Adrenal gland (tissue), 12 donors: ENCODE data around the gene DLG5. TPM values are rescaled to one million over a fixed set of nuclear protein-coding genes. Genes with fewer than 3 reads are reported as not detected.

ENCODE experiments used
- DNase-seq, 7 donors: peaks; one replicate each; pipeline ENCODE4 v3.0.0-alpha.2; 2019 to 2020
- H3K27ac ChIP-seq, 5 donors: fragments of 200-600 bp; sonication (generic) in 4 of 5; 1 replicate in 3 of 5; 2 replicates in 2 of 5; pipeline versions ENCODE4 v1.5.1 to v1.8.0; 2016 to 2020; ENCODE audit warnings: mild to moderate bottlenecking in 1 of 5
- H3K27me3 ChIP-seq: fragments of 200-600 bp; 2 replicates; pipeline ENCODE4 v1.8.0; 2021
- H3K36me3 ChIP-seq, 2 donors: fragments of 200-600 bp; replicated peaks in 1 of 2; 1 replicate in 1 of 2; 2 replicates in 1 of 2; pipeline versions ENCODE4 v1.5.1 to v1.8.0; 2018 to 2022
- H3K4me1 ChIP-seq, 2 donors: fragments of 200-600 bp; replicated peaks in 1 of 2; 1 replicate in 1 of 2; 2 replicates in 1 of 2; pipeline versions ENCODE4 v1.5.1 to v1.8.0; 2018 to 2021
- H3K4me3 ChIP-seq, 4 donors: fragments of 200-600 bp; sonication (generic) in 3 of 4; one replicate each; pipeline ENCODE4 v1.5.1; 2016 to 2018
- H3K9me3 ChIP-seq, 3 donors: fragments of 200-600 bp; sonication (generic) in 1 of 3; replicated peaks in 1 of 3; 1 replicate in 2 of 3; 2 replicates in 1 of 3; pipeline versions ENCODE4 v1.5.1 to v1.8.0; 2016 to 2021
- CTCF ChIP-seq, 6 experiments: fragments of 450-650 bp in 4 of 6; fragments of 200-600 bp in 2 of 6; sonication (generic) in 1 of 6; IDR thresholded peaks; 1 replicate in 5 of 6; 2 replicates in 1 of 6; pipeline versions ENCODE4 v1.5.1 to v1.8.0; 2016 to 2021; ENCODE audit warnings: antibody characterized with exemption in 6 of 6, mild to moderate bottlenecking in 2 of 6, moderate library complexity in 1 of 6
- POLR2A ChIP-seq, 2 donors: fragments of 450-650 bp; IDR thresholded peaks; one replicate each; pipeline ENCODE4 v1.6.1; 2017; ENCODE audit warnings: antibody characterized with exemption in 2 of 2, mild to moderate bottlenecking in 2 of 2, moderate library complexity in 1 of 2
- WGBS, 4 donors: extraction: QIAGEN DNeasy Blood & Tissue Kit in 2 of 4; methylation state at CpG; one replicate each; pipeline versions ENCODE4 v1.1.5 to v1.1.7; 2013 to 2017; 5-methylcytosine and 5-hydroxymethylcytosine counted together
- intact Hi-C, 2 donors: fragments of 100-400 bp; cut with DNase I; formaldehyde crosslinking; loops; one replicate each; pipeline versions ENCODE4 v1.14.1 to v1.15.0; 2022 to 2023
- polyA plus RNA-seq, 3 donors: library from polyadenylated mRNA; stranded (reverse); fragments of 200-250 nt in 2 of 3; fragments of 350-450 nt in 1 of 3; fragmentation: Illumina TruSeq in 1 of 3; extraction: RNeasy Lipid Tissue Mini Kit (QIAGEN cat#74804) in 1 of 3; gene quantifications; one replicate each; pipeline ENCODE4 v1.2.3, GENCODE V29; 2013 to 2014
- total RNA-seq, 9 donors: library from RNA; depleted of rRNA in 4 of 9; stranded (reverse); fragments of >200 nt in 4 of 9; fragments of 120-200 nt in 1 of 9; fragmentation: NEBNext Ultra II Directional in 1 of 9; extraction: Animal tissue kit (Norgen Biotek cat#: 25700) in 1 of 9; gene quantifications; one replicate each; pipeline versions ENCODE4 v1.1.0 to v1.2.4, GENCODE V29; 2013 to 2023
- donor health status: healthy with polysubstance abuse.
- donor health status: Bipolar disorder and iron deficiency.
- donor health status: DM: yes; HTN: yes; CAD: no.
- donor health status: DM: no; HTN: no; CAD: no.
- donor health status: DM: no; HTN: no; CAD: no.
- donor health status: DM: yes; HTN: yes; CAD: no.

DLG5 gene
- total and polyA plus RNA-seq, 12 donors: 32.6 to 175 (median 101) TPM

DNA sequence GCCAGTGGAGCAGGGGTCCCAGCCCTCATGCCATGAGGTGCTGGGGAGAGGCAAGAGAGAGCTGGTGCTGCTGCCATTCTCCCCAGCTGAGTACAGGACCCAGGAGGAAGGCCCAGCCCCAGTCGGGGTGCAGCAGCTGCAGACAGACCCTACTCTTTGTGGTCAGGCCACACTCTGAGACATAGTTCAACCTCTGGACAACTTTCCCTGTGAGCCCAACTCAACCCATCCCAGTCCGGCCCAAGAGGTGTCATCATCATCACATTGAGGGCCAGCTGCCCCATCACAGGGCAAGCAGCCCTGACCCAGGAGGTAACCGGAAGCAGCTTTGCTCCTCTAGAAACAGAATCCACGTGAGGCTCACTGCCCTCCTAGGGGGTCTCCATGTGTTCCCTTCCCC is 155.1 kb downstream of the DLG5 start:
- H3K36me3 ChIP-seq: no peaks in the 10 kb centered on the region
- H3K9me3 ChIP-seq: no peaks in the 10 kb centered on the region
- no peaks in the 10 kb centered on the region for H3K27me3 ChIP-seq
- 73 to 95% (median 82%) methylated on average over 2 to 4 of the region's 4 CpGs for WGBS, 4 donors
- DNase-seq: peak in 2 of 7 donors; percentile 18 to 33
- no peak overlapping the region for H3K27ac ChIP-seq
- TF ChIP-seq CTCF (IDR thresholded peaks at IDR 0.05) (no peak), POLR2A (IDR thresholded peaks at IDR 0.05) (no peak)
- no peak overlapping the region for H3K4me3 ChIP-seq
- intact Hi-C loops: no loop called here
- no peaks in the 10 kb centered on the region for H3K4me1 ChIP-seq

- WGBS, 4 donors: 79 to 85% (median 81%) methylated on average over 5 to 7 of the region's 7 CpGs
- DNase-seq: peak in 1 of 7 donors; percentile 21
- intact Hi-C loops: no loop called here
These were observed 155.7 kb downstream of the DLG5 start for GRCh38 chr10:77770868-77771175.

DNA sequence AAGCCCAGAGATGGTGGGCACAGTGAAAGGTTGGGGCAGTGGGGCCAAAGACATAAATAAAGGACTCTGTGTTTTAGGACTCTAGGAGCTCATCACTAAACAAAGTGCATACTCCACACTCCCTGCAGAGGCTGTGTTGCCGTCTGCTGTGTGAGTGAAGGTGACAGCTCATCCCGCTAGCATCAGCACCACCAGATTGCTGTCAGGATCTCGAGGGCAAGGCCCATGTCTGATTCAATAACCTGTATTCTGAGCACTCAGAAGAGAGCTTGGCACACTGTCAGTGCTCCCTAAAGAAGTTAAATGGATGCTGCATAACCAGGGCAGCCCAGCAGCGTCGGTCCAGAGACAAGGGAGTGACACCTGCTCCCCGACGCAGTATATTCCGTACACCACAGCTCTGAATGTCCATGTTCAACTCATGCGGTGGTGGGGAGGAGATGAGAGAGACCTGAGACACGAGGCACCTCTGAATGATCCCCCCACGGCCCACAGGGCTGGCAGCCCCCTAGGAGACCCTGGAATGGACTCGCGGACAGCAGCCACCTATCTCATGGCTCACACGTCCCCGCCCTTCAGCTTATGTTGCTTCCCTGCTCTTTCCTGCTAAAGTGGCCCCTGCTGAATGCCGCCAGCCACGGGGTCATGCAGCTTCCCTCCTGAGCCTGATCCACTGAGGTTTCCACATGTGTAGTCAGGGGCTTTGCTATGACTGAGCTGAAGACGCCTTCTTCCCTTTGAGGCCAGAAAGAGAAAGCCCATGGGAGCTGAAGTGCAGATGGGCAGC is 156.3 kb downstream of the DLG5 start:
- Histone ChIP-seq H3K9me3 (no peaks in the 10 kb centered on the region), H3K4me3 (no peak overlapping the region), H3K27ac (no peak overlapping the region), H3K36me3 (no peaks in the 10 kb centered on the region), H3K27me3 (no peaks in the 10 kb centered on the region), H3K4me1 (no peaks in the 10 kb centered on the region)
- no peak for TF ChIP-seq POLR2A (IDR thresholded peaks at IDR 0.05)
- TF ChIP-seq CTCF (IDR thresholded peaks at IDR 0.05): no peak
- intact Hi-C loops: no loop called here
- peak in 2 of 7 donors; percentile 26 to 51 for DNase-seq
- 82 to 88% (median 85%) methylated on average over 12 to 18 of the region's 18 CpGs for WGBS, 4 donors

More at GRCh38 chr10:77770868-77771175, 155.7 kb downstream of the DLG5 start:
- no peaks in the 10 kb centered on the region for H3K36me3 ChIP-seq
- H3K27me3 ChIP-seq: no peaks in the 10 kb centered on the region
- no peaks in the 10 kb centered on the region for H3K4me1 ChIP-seq
- TF ChIP-seq CTCF (IDR thresholded peaks at IDR 0.05) (no peak), POLR2A (IDR thresholded peaks at IDR 0.05) (no peak)
- no peak overlapping the region for H3K27ac ChIP-seq
- H3K4me3 ChIP-seq: no peak overlapping the region
- H3K9me3 ChIP-seq: no peaks in the 10 kb centered on the region

GRCh38 chr10:77768039-77768438 is 158.5 kb downstream of the DLG5 start:
- no peak overlapping the region for H3K4me3 ChIP-seq
- no peak overlapping the region for H3K27ac ChIP-seq
- no peaks in the 10 kb centered on the region for H3K4me1 ChIP-seq
- intact Hi-C loops: no loop called here
- no peaks in the 10 kb centered on the region for H3K36me3 ChIP-seq
- peak in 1 of 7 donors; percentile 40 for DNase-seq
- TF ChIP-seq POLR2A (IDR thresholded peaks at IDR 0.05) (no peak), CTCF (IDR thresholded peaks at IDR 0.05) (no peak)
- WGBS, 4 donors: 89 to 100% (median 100%) methylated on average over 1 of the region's 1 CpG
- H3K9me3 ChIP-seq: no peaks in the 10 kb centered on the region
- H3K27me3 ChIP-seq: no peaks in the 10 kb centered on the region
